Measurements from ENCODE around the gene KIF21A. TPM values are rescaled to one million over a fixed set of nuclear protein-coding genes. Genes with fewer than 3 reads are reported as not detected.

The KIF21A gene
- total and polyA plus RNA-seq, 2 of the 13 experiments (the other 11 are each of a cell fraction or from before 2014, with no cell fraction given): 20.6 to 39.7 TPM

DNA sequence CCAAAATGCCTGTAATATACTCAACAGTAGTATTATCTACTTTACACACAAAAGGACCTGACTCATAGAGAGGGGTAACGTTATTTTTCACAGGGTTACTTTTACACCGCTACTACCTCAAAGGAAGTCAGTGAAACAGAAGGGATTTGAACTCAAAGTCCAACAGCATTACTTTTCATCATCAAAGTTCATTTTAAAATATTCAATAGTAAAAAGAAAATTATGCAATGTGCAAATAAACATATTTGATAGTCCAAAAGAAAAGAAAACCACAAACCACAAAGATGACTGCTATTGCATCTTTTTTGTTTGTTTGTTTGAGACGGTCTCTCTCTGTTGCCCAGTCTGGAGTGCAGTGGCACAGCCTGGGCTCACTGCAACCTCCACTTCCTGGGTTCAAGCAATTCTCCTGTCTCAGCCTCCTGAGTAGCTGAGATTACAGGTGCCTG lies 15.5 kb downstream of the KIF21A start (continued):
- TF ChIP-seq, protein P1, sequence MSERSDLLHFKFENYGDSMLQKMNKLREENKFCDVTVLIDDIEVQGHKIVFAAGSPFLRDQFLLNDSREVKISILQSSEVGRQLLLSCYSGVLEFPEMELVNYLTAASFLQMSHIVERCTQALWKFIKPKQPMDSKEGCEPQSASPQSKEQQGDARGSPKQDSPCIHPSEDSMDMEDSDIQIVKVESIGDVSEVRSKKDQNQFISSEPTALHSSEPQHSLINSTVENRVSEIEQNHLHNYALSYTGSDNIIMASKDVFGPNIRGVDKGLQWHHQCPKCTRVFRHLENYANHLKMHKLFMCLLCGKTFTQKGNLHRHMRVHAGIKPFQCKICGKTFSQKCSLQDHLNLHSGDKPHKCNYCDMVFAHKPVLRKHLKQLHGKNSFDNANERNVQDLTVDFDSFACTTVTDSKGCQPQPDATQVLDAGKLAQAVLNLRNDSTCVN (CRISPR knock-in tag; IDR thresholded peaks at IDR 0.05; ENCODE audit: borderline replicate concordance): no peak
- TF ChIP-seq, protein P2, sequence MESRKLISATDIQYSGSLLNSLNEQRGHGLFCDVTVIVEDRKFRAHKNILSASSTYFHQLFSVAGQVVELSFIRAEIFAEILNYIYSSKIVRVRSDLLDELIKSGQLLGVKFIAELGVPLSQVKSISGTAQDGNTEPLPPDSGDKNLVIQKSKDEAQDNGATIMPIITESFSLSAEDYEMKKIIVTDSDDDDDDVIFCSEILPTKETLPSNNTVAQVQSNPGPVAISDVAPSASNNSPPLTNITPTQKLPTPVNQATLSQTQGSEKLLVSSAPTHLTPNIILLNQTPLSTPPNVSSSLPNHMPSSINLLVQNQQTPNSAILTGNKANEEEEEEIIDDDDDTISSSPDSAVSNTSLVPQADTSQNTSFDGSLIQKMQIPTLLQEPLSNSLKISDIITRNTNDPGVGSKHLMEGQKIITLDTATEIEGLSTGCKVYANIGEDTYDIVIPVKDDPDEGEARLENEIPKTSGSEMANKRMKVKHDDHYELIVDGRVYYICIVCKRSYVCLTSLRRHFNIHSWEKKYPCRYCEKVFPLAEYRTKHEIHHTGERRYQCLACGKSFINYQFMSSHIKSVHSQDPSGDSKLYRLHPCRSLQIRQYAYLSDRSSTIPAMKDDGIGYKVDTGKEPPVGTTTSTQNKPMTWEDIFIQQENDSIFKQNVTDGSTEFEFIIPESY (CRISPR knock-in tag; IDR thresholded peaks at IDR 0.05): 0 out of 2 replicates have a peak, but pooled peaks have one; percentile 12
- TF ChIP-seq ZNF639 (CRISPR knock-in tag; conservative IDR thresholded peaks at IDR 0.05): no peak
- TF ChIP-seq, protein P3, sequence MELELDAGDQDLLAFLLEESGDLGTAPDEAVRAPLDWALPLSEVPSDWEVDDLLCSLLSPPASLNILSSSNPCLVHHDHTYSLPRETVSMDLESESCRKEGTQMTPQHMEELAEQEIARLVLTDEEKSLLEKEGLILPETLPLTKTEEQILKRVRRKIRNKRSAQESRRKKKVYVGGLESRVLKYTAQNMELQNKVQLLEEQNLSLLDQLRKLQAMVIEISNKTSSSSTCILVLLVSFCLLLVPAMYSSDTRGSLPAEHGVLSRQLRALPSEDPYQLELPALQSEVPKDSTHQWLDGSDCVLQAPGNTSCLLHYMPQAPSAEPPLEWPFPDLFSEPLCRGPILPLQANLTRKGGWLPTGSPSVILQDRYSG (CRISPR knock-in tag; IDR thresholded peaks at IDR 0.05): no peak
- no peak for TF ChIP-seq AHDC1 (CRISPR knock-in tag; IDR thresholded peaks at IDR 0.05; ENCODE audit: borderline replicate concordance)
- TF ChIP-seq SOX5 (CRISPR knock-in tag; IDR thresholded peaks at IDR 0.05; ENCODE audit: borderline replicate concordance): peak; percentile 50; the same call in 1 of the 2 replicates
- TF ChIP-seq PBX2 (CRISPR knock-in tag; IDR thresholded peaks at IDR 0.05): no peak
- no peak for TF ChIP-seq ZNF558 (CRISPR knock-in tag; IDR thresholded peaks at IDR 0.05; ENCODE audit: borderline replicate concordance)
- no peak for TF ChIP-seq TAF1 (CRISPR knock-in tag; IDR thresholded peaks at IDR 0.05)
- no peak for TF ChIP-seq ZNF644 (CRISPR knock-in tag; IDR thresholded peaks at IDR 0.05; ENCODE audit: low read depth)
- TF ChIP-seq TFAP4 (IDR thresholded peaks at IDR 0.05; ENCODE audit: borderline replicate concordance, low read depth): no peak
- TF ChIP-seq FUBP1 (CRISPR knock-in tag; IDR thresholded peaks at IDR 0.05; ENCODE audit: borderline replicate concordance): no peak
